ENCODE results near the gene MAP6D1. TPM values are rescaled to one million over a fixed set of nuclear protein-coding genes. Genes with fewer than 3 reads are reported as not detected.

The MAP6D1 gene
- total RNA-seq, 1 experiment from 2014 or later: 7.1 TPM

DNA sequence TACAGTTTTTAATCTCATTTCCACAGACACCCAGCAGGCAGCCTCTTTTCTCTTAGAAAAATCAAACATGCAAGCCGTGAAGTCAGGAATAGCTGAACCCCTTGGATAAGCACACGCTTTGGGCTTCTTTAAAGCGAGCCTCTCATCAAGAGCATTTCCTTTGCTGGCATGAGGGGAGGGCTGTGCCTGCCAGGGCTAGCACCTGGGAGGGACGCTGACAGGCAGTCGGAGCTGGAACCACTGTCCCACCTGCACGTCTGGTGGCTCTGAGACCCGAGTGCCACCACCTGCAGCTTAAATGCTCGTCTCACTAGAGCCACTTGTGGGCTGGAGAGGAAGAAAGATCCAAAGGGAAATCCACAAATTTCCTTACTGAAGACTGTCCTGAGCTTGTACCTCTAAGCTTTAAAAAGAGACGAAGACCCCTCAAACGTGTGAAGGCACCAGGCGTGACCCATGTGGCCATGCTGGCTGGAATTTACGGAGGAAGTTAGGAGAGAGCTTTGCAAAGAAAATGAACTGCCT, 9.4 kb downstream of the MAP6D1 start:
- no peak overlapping the region for H3K4ac ChIP-seq (ENCODE audit: low read depth, low read length)
- no peak overlapping the region for H3K23ac ChIP-seq (ENCODE audit: insufficient read length, low read depth, low read length)
- H3K36me3 Mint-ChIP-seq (ENCODE audit: insufficient read depth in 1 of 3, low read depth in 3 of 3): peaks cover 4 to 46% (median 32%) of the 10 kb centered on the region in 3 experiments; a peak in 6 of 7 replicates
- H3K27me3 Mint-ChIP-seq (ENCODE audit: low read depth): no peaks in the 10 kb centered on the region; the same call in none of the 2 replicates
- H2BK120ac ChIP-seq (ENCODE audit: low read depth, low read length, poor library complexity, severe bottlenecking): no peak overlapping the region
- H2BK20ac ChIP-seq (ENCODE audit: low read depth, low read length, poor library complexity, severe bottlenecking): no peak overlapping the region
- H3K18ac ChIP-seq (ENCODE audit: insufficient read length, low read depth, low read length): no peak overlapping the region
- H3K14ac ChIP-seq (ENCODE audit: insufficient read depth, low read length): no peak overlapping the region
- H2BK5ac ChIP-seq (ENCODE audit: insufficient read length, low read length): no peak overlapping the region
- no peak overlapping the region for H2AFZ ChIP-seq (ENCODE audit: low read length)
- no peaks in the 10 kb centered on the region for H3K4me1 ChIP-seq (ENCODE audit: insufficient read depth, low read length)
- H4K5ac ChIP-seq (ENCODE audit: insufficient read length, low read depth, low read length): no peak overlapping the region
- no peak overlapping the region for H3K4me3 Mint-ChIP-seq
- no peaks in the 10 kb centered on the region for H3K23me2 ChIP-seq (ENCODE audit: insufficient read length, low read depth, low read length, poor library complexity, severe bottlenecking)
- no CpG with 5 or more reads among the region's 12 CpGs for WGBS (ENCODE audit: extremely low coverage, insufficient read length, low lambda C conversion rate)
- no peak overlapping the region for H3K9ac ChIP-seq (ENCODE audit: extremely low read depth, insufficient read length, low read length)
- H3K79me1 ChIP-seq (ENCODE audit: insufficient read depth, low read depth, low read length, poor library complexity, severe bottlenecking): no peaks in the 10 kb centered on the region
- TF ChIP-seq, protein P1, sequence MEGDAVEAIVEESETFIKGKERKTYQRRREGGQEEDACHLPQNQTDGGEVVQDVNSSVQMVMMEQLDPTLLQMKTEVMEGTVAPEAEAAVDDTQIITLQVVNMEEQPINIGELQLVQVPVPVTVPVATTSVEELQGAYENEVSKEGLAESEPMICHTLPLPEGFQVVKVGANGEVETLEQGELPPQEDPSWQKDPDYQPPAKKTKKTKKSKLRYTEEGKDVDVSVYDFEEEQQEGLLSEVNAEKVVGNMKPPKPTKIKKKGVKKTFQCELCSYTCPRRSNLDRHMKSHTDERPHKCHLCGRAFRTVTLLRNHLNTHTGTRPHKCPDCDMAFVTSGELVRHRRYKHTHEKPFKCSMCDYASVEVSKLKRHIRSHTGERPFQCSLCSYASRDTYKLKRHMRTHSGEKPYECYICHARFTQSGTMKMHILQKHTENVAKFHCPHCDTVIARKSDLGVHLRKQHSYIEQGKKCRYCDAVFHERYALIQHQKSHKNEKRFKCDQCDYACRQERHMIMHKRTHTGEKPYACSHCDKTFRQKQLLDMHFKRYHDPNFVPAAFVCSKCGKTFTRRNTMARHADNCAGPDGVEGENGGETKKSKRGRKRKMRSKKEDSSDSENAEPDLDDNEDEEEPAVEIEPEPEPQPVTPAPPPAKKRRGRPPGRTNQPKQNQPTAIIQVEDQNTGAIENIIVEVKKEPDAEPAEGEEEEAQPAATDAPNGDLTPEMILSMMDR (conservative IDR thresholded peaks at IDR 0.05): no peak
- no peaks in the 10 kb centered on the region for H4K20me1 ChIP-seq (ENCODE audit: control insufficient read depth, insufficient read depth, insufficient read length)
- no peak overlapping the region for H2BK15ac ChIP-seq (ENCODE audit: low read depth, low read length)
- no peak overlapping the region for H4K91ac ChIP-seq (ENCODE audit: insufficient read length, low read depth, low read length)
- H3K27me3 ChIP-seq (ENCODE audit: insufficient read depth, low read length): no peaks in the 10 kb centered on the region
- no peaks in the 10 kb centered on the region for H3K9me3 ChIP-seq (ENCODE audit: control insufficient read depth, low read depth, low read length)
- no peaks in the 10 kb centered on the region for H3K79me2 ChIP-seq (ENCODE audit: insufficient read depth, low read length)
- no peak overlapping the region for H2AK5ac ChIP-seq (ENCODE audit: insufficient read length, low read length)
- no peak overlapping the region for H2BK12ac ChIP-seq (ENCODE audit: insufficient read length, low read depth, low read length)
- H3K56ac ChIP-seq (ENCODE audit: insufficient read length, low read depth, low read length): no peak overlapping the region
- H3K27ac ChIP-seq (ENCODE audit: insufficient read length, low read depth, low read length): no peak overlapping the region
- peak overlapping the region in 1 of 3 experiments; percentile 75; a peak in 3 of 7 replicates for H3K27ac Mint-ChIP-seq
- H3K9me3 Mint-ChIP-seq: no peaks in the 10 kb centered on the region
- no peak overlapping the region for H4K8ac ChIP-seq (replicated peaks; ENCODE audit: insufficient read length, low read depth, low read length)
- no peak overlapping the region for H3T11ph ChIP-seq (ENCODE audit: low read length)
- no peak overlapping the region for H3K4me2 ChIP-seq (ENCODE audit: insufficient read depth, insufficient read length, low read length)
- H3K4me1 Mint-ChIP-seq: peaks cover 1 to 3% of the 10 kb centered on the region in 2 experiments; a peak in 2 of 4 replicates
- no peak for DNase-seq

Data from H9 (cell line).